ENCODE measurements around the gene DBP.

The DBP gene

GRCh38 chr19:48676887-48677286 lies 39.7 kb upstream of the DBP start:
- H3K27me3 ChIP-seq (ENCODE audit: low read depth, low read length) = no peaks in the 10 kb centered on the region
- no peaks in the 10 kb centered on the region for H3K79me2 ChIP-seq (ENCODE audit: low read length)
- H3K27ac ChIP-seq (ENCODE audit: low read length) = no peak overlapping the region
- H3K4me1 ChIP-seq (ENCODE audit: low read length) = peaks cover 5% of the 10 kb centered on the region
- no peak for TF ChIP-seq CTCF (IDR thresholded peaks at IDR 0.05; ENCODE audit: low read depth, low read length)
- no peak for TF ChIP-seq EZH2phosphoT487 (IDR thresholded peaks at IDR 0.05; ENCODE audit: low read depth)
- no peak overlapping the region for H3K4me3 ChIP-seq (ENCODE audit: low read length)
- H4K20me1 ChIP-seq (ENCODE audit: insufficient read depth, low read length) = no peaks in the 10 kb centered on the region
- no peaks in the 10 kb centered on the region for H3K36me3 ChIP-seq (replicated peaks; ENCODE audit: low read depth, low read length)
- H3K9me3 ChIP-seq (ENCODE audit: insufficient read depth, low read length) = no peaks in the 10 kb centered on the region
- H3K9ac ChIP-seq (ENCODE audit: low read length) = no peak overlapping the region
- H3K4me2 ChIP-seq (ENCODE audit: low read length) = no peak overlapping the region
- no peak overlapping the region for H2AFZ ChIP-seq (ENCODE audit: low read depth, low read length)

GRCh38 chr19:48676487-48676886 lies 39.3 kb upstream of the DBP start:
- Histone ChIP-seq H3K9ac (ENCODE audit: low read length) (no peak overlapping the region), H3K27me3 (ENCODE audit: low read depth, low read length) (no peaks in the 10 kb centered on the region), H3K4me3 (ENCODE audit: low read length) (no peak overlapping the region), H4K20me1 (ENCODE audit: insufficient read depth, low read length) (no peaks in the 10 kb centered on the region), H3K4me2 (ENCODE audit: low read length) (no peak overlapping the region), H3K36me3 (replicated peaks; ENCODE audit: low read depth, low read length) (no peaks in the 10 kb centered on the region), H2AFZ (ENCODE audit: low read depth, low read length) (no peak overlapping the region), H3K4me1 (ENCODE audit: low read length) (peaks cover 5% of the 10 kb centered on the region), H3K9me3 (ENCODE audit: insufficient read depth, low read length) (no peaks in the 10 kb centered on the region), H3K79me2 (ENCODE audit: low read length) (no peaks in the 10 kb centered on the region), H3K27ac (ENCODE audit: low read length) (no peak overlapping the region)
- no peak for TF ChIP-seq CTCF (IDR thresholded peaks at IDR 0.05; ENCODE audit: low read depth, low read length)
- TF ChIP-seq EZH2phosphoT487 (IDR thresholded peaks at IDR 0.05; ENCODE audit: low read depth) = no peak

GRCh38 chr19:48674921-48675824 lies 38.0 kb upstream of the DBP start:
- H3K27ac ChIP-seq (ENCODE audit: low read length) = no peak overlapping the region
- H3K79me2 ChIP-seq (ENCODE audit: low read length) = no peaks in the 10 kb centered on the region
- peak overlapping the region; percentile 3 for H2AFZ ChIP-seq (ENCODE audit: low read depth, low read length)
- H3K4me1 ChIP-seq (ENCODE audit: low read length) = peaks cover 5% of the 10 kb centered on the region
- no peaks in the 10 kb centered on the region for H3K27me3 ChIP-seq (ENCODE audit: low read depth, low read length)
- no peaks in the 10 kb centered on the region for H3K36me3 ChIP-seq (replicated peaks; ENCODE audit: low read depth, low read length)
- no peaks in the 10 kb centered on the region for H3K9me3 ChIP-seq (ENCODE audit: insufficient read depth, low read length)
- peak overlapping the region; percentile 21 for H3K4me2 ChIP-seq (ENCODE audit: low read length)
- H3K4me3 ChIP-seq (ENCODE audit: low read length) = no peak overlapping the region
- H4K20me1 ChIP-seq (ENCODE audit: insufficient read depth, low read length) = no peaks in the 10 kb centered on the region
- TF ChIP-seq EZH2phosphoT487 (IDR thresholded peaks at IDR 0.05; ENCODE audit: low read depth) = no peak
- peak; percentile 92 for TF ChIP-seq CTCF (IDR thresholded peaks at IDR 0.05; ENCODE audit: low read depth, low read length)
- no peak overlapping the region for H3K9ac ChIP-seq (ENCODE audit: low read length)

GRCh38 chr19:48674216-48674809 lies 37.1 kb upstream of the DBP start:
- H3K9ac ChIP-seq (ENCODE audit: low read length) = no peak overlapping the region
- no peaks in the 10 kb centered on the region for H3K79me2 ChIP-seq (ENCODE audit: low read length)
- TF ChIP-seq CTCF (IDR thresholded peaks at IDR 0.05; ENCODE audit: low read depth, low read length) (no peak), EZH2phosphoT487 (IDR thresholded peaks at IDR 0.05; ENCODE audit: low read depth) (no peak)
- no peak overlapping the region for H3K4me2 ChIP-seq (ENCODE audit: low read length)
- H3K36me3 ChIP-seq (replicated peaks; ENCODE audit: low read depth, low read length) = no peaks in the 10 kb centered on the region
- H3K4me3 ChIP-seq (ENCODE audit: low read length) = no peak overlapping the region
- H2AFZ ChIP-seq (ENCODE audit: low read depth, low read length) = no peak overlapping the region
- no peaks in the 10 kb centered on the region for H4K20me1 ChIP-seq (ENCODE audit: insufficient read depth, low read length)
- no peaks in the 10 kb centered on the region for H3K9me3 ChIP-seq (ENCODE audit: insufficient read depth, low read length)
- H3K4me1 ChIP-seq (ENCODE audit: low read length) = peaks cover 5% of the 10 kb centered on the region
- H3K27me3 ChIP-seq (ENCODE audit: low read depth, low read length) = no peaks in the 10 kb centered on the region
- H3K27ac ChIP-seq (ENCODE audit: low read length) = no peak overlapping the region
